K562 (cell line): ENCODE results near the gene BBS1. TPM values are rescaled to one million over a fixed set of nuclear protein-coding genes. Genes with fewer than 3 reads are reported as not detected.

Experiments
- CEBPB ChIP-seq: fragments of 450-650 bp; IDR thresholded peaks from 2 replicates; pipeline ENCODE4 v1.6.1; 2016; ENCODE audit warnings: missing genetic modification characterization, missing compliant biosample characterization
- FOXJ2 ChIP-seq: fragments of 200-800 bp; sonication (Bioruptor generic); IDR thresholded peaks from 2 replicates; pipeline ENCODE4 v1.6.1; 2016; ENCODE audit warnings: missing genetic modification characterization, missing compliant biosample characterization
- HBP1 ChIP-seq: fragments of 450-650 bp; formaldehyde crosslinking; IDR thresholded peaks from 2 replicates; pipeline ENCODE4 v1.4.0; 2022; ENCODE audit warnings: missing genetic modification characterization
- MXI1 ChIP-seq: IDR thresholded peaks from 2 replicates; pipeline ENCODE4 v1.6.1; 2011; ENCODE audit warnings: low read depth, mild to moderate bottlenecking, improper control_type of control experiment, low read length
- NR2C2 ChIP-seq, 2 experiments: fragments of 200-800 bp in 1 of 2; sonication (Bioruptor generic) in 1 of 2; sonication (generic) in 1 of 2; formaldehyde crosslinking in 1 of 2; IDR thresholded peaks; 2 replicates each; pipeline versions ENCODE4 v1.6.1 to v1.8.0; 2016 to 2022; ENCODE audit warnings: mild to moderate bottlenecking in 1 of 2, missing compliant biosample characterization in 1 of 2, missing genetic modification characterization in 1 of 2, missing genetic modification reagents in 1 of 2
- OTX1 ChIP-seq: fragments of 450-650 bp; formaldehyde crosslinking; IDR thresholded peaks from 2 replicates; pipeline ENCODE4 v1.4.0; 2022; ENCODE audit warnings: mild to moderate bottlenecking
- PML ChIP-seq: IDR thresholded peaks from 2 replicates; pipeline ENCODE4 v1.6.1; 2012; ENCODE audit warnings: low read length, inconsistent platforms
- REST ChIP-seq, 2 experiments: fragments of 450-650 bp; formaldehyde crosslinking in 1 of 2; IDR thresholded peaks; 2 replicates each; pipeline versions ENCODE4 v1.4.0 to v1.6.1; 2014 to 2020; ENCODE audit warnings: mild to moderate bottlenecking in 2 of 2, borderline replicate concordance in 1 of 2, low read depth in 1 of 2
- XRCC5 ChIP-seq: fragments of 200-400 bp; formaldehyde crosslinking; IDR thresholded peaks from 2 replicates; pipeline ENCODE4 v1.6.1; 2017; ENCODE audit warnings: low read depth, mild to moderate bottlenecking, low read length
- ZBTB11 ChIP-seq, 3 experiments: fragments of 200-800 bp in 1 of 3; fragments of 250-450 bp in 1 of 3; fragments of 450-650 bp in 1 of 3; sonication (Bioruptor Pico) in 1 of 3; sonication (Bioruptor generic) in 1 of 3; formaldehyde crosslinking in 1 of 3; IDR thresholded peaks; 2 replicates each; pipeline versions ENCODE4 v1.6.1 to v1.8.0; 2016 to 2022; ENCODE audit warnings: mild to moderate bottlenecking in 2 of 3, missing genetic modification characterization in 2 of 3, missing compliant biosample characterization in 1 of 3, moderate library complexity in 1 of 3
- ZKSCAN1 ChIP-seq: fragments of 150-350 bp; IDR thresholded peaks from 2 replicates; pipeline ENCODE4 v1.6.1; 2016; ENCODE audit warnings: low read depth, low read length
- polyA plus RNA-seq, 8 experiments: library from polyadenylated mRNA; depleted of rRNA in 4 of 8; stranded (reverse) in 5 of 8; unstranded in 3 of 8; fragments of >200 nt; fragmentation: Nextera tagmentation in 2 of 8; fragmentation: Illumina TruSeq in 1 of 8; extraction: Ambion mirVana in 2 of 8; extraction: Trizol in 1 of 8; gene quantifications; 2 replicates each; pipeline versions ENCODE4 v1.2.1 to v1.2.3, GENCODE V29; 2011 to 2014; ENCODE audit warnings: inconsistent platforms in 1 of 8, missing spikeins in 1 of 8
- total RNA-seq, 7 experiments: library from RNA; depleted of rRNA in 6 of 7; stranded (reverse); fragments of >200 nt in 6 of 7; fragmentation: Illumina TruSeq in 2 of 7; extraction: Trizol in 2 of 7; gene quantifications; 2 replicates each; pipeline versions ENCODE4 v1.2.1 to v1.2.3, GENCODE V29; 2011 to 2021; ENCODE audit warnings: low replicate concordance in 1 of 7

BBS1 gene
- total and polyA plus RNA-seq, 9 of the 15 experiments (the other 6 are each of a cell fraction or from before 2014, with no cell fraction given), result 9.0 to 19.8 (median 12.1) TPM

- TF ChIP-seq XRCC5, result 0 out of 2 replicates have a peak, but pooled peaks have one; percentile 4
- TF ChIP-seq MXI1, result no peak
- peak in 1 of 3 experiments; percentile 75; a peak in 2 of 6 replicates for TF ChIP-seq ZBTB11 (CRISPR knock-in tag; IDR thresholded peaks at IDR 0.05)
- no peak for TF ChIP-seq ZKSCAN1
- TF ChIP-seq HBP1 (CRISPR knock-in tag), result peak; percentile 93
- TF ChIP-seq PML, result peak; percentile 47
- no peak; the same call in 1 of the 2 replicates for TF ChIP-seq REST (IDR thresholded peaks at IDR 0.05; ENCODE audit: borderline replicate concordance)
- no peak; the same call in 1 of the 2 replicates for TF ChIP-seq REST (CRISPR knock-in tag; IDR thresholded peaks at IDR 0.05; ENCODE audit: low read depth)
- no peak for TF ChIP-seq CEBPB (tag)
- peak; percentile 51; the same call in 1 of the 2 replicates for TF ChIP-seq NR2C2 (CRISPR knock-in tag; IDR thresholded peaks at IDR 0.05)
- TF ChIP-seq NR2C2 (tag; IDR thresholded peaks at IDR 0.05), result peak; percentile 81
- TF ChIP-seq OTX1 (CRISPR knock-in tag), result no peak
- TF ChIP-seq FOXJ2 (tag), result no peak
Measured at GRCh38 chr11:66480117-66480938, 30.1 kb upstream of the BBS1 start, which contains the start of gene DPP3 (continued).
